H1 (cell line): ENCODE data around the gene AGPAT3. TPM values are rescaled to one million over a fixed set of nuclear protein-coding genes. Genes with fewer than 3 reads are reported as not detected.

Experiments used
- CTCF ChIA-PET: fragments of 300-600 bp; sonication (Branson Sonifier 250); formaldehyde crosslinking; loops from one replicate; lab custom pipeline; 2021; ENCODE audit not compliant: partially characterized antibody; lab: Charles Lee
- POLR2A ChIA-PET: fragments of 300-600 bp; sonication (Branson Sonifier 250); formaldehyde crosslinking; loops from one replicate; lab custom pipeline; 2021; ENCODE audit warnings: inconsistent platforms; ENCODE audit not compliant: partially characterized antibody; lab: Charles Lee
- DNase-seq, 2 experiments: peaks; one replicate each; pipeline versions ENCODE4 v3.0.0 to v3.0.0-alpha.2; 2010 to 2022; ENCODE audit warnings: low spot score in 2 of 2, low read depth in 1 of 2, mixed read lengths in 1 of 2
- FAIRE-seq: peaks from 2 replicates; lab custom pipeline; 2011; peaks lifted over from hg19 to GRCh38; lab: Jason Lieb, UNC
- H2AFZ ChIP-seq: 2 replicates; pipeline ENCODE4 v1.8.1; 2012; ENCODE audit warnings: low read length, inconsistent platforms
- H2AK5ac ChIP-seq: 2 replicates; pipeline ENCODE4 v1.6.1; 2013; ENCODE audit warnings: low read depth, low read length
- H2BK120ac ChIP-seq: replicated peaks from 2 replicates; pipeline ENCODE3; 2013; ENCODE audit warnings: low read depth, low read length, inconsistent platforms
- H2BK12ac ChIP-seq: 2 replicates; pipeline ENCODE4 v1.6.1; 2013; ENCODE audit warnings: low read depth, low read length
- H2BK15ac ChIP-seq: 2 replicates; pipeline ENCODE4 v1.6.1; 2013; ENCODE audit warnings: low read length
- H2BK20ac ChIP-seq: 2 replicates; pipeline ENCODE4 v1.6.1; 2013; ENCODE audit warnings: low read length
- H2BK5ac ChIP-seq: 2 replicates; pipeline ENCODE4 v1.6.1; 2013; ENCODE audit warnings: low read depth, low read length
- H3K14ac ChIP-seq: 2 replicates; pipeline ENCODE4 v1.6.1; 2013; ENCODE audit warnings: inconsistent platforms; ENCODE audit not compliant: insufficient read length
- H3K18ac ChIP-seq: 2 replicates; pipeline ENCODE4 v1.6.1; 2013; ENCODE audit warnings: low read length; ENCODE audit errors: extremely low read depth
- H3K23ac ChIP-seq: 2 replicates; pipeline ENCODE4 v1.6.1; 2013; ENCODE audit warnings: inconsistent platforms; ENCODE audit not compliant: insufficient read length
- H3K23me2 ChIP-seq: 2 replicates; pipeline ENCODE4 v1.6.1; 2013; ENCODE audit warnings: low read depth, low read length
- H3K27ac ChIP-seq: 2 replicates; pipeline ENCODE4 v1.6.1; 2011; ENCODE audit warnings: low read depth, low read length, inconsistent platforms
- H3K27me3 ChIP-seq, 4 experiments: replicated peaks in 1 of 4; 1 replicate in 1 of 4; 2 replicates in 3 of 4; pipeline versions ENCODE4 v1.6.1 to v1.8.1; 2011 to 2013; ENCODE audit warnings: low read length in 3 of 4, mild to moderate bottlenecking in 3 of 4, inconsistent platforms in 2 of 4, mixed read lengths in 2 of 4, moderate library complexity in 1 of 4; ENCODE audit not compliant: control insufficient read depth in 3 of 4, insufficient read depth in 3 of 4; ENCODE audit errors: extremely low read depth in 1 of 4
- H3K36me3 ChIP-seq, 4 experiments: 2 replicates each; pipeline versions ENCODE4 v1.6.1 to v1.8.1; 2011 to 2013; ENCODE audit warnings: mild to moderate bottlenecking in 4 of 4, low read length in 3 of 4, moderate library complexity in 2 of 4, control low read depth in 1 of 4, inconsistent platforms in 1 of 4; ENCODE audit not compliant: insufficient read depth in 4 of 4, control insufficient read depth in 2 of 4
- H3K4ac ChIP-seq: replicated peaks from 2 replicates; pipeline ENCODE3; 2013; ENCODE audit warnings: low read length, low read depth, mixed read lengths, inconsistent platforms; ENCODE audit not compliant: insufficient read length
- H3K4me1 ChIP-seq, 4 experiments: replicated peaks in 1 of 4; 1 replicate in 1 of 4; 2 replicates in 3 of 4; pipeline versions ENCODE4 v1.6.1 to v1.8.1; 2011 to 2013; ENCODE audit warnings: low read length in 3 of 4, inconsistent platforms in 2 of 4, mixed read lengths in 1 of 4; ENCODE audit not compliant: insufficient read depth in 4 of 4, control insufficient read depth in 3 of 4
- H3K4me2 ChIP-seq, 2 experiments: 2 replicates each; pipeline versions ENCODE4 v1.6.1 to v1.8.1; 2011 to 2013; ENCODE audit warnings: low read depth in 2 of 2, low read length in 2 of 2, control low read depth in 1 of 2, inconsistent platforms in 1 of 2, mild to moderate bottlenecking in 1 of 2; ENCODE audit not compliant: insufficient read depth in 1 of 2
- H3K4me3 ChIP-seq, 4 experiments: fragments of 200-600, 300-600 bp in 1 of 4; sonication (generic), shearing (Covaris generic), sonication (Bioruptor Twin) in 1 of 4; 2 replicates each; pipeline versions ENCODE4 v1.5.1 to v1.8.1; 2011 to 2016; ENCODE audit warnings: low read length in 4 of 4, low read depth in 3 of 4, control low read depth in 2 of 4, inconsistent platforms in 2 of 4, mild to moderate bottlenecking in 2 of 4, mixed read lengths in 1 of 4, moderate library complexity in 1 of 4; ENCODE audit not compliant: insufficient read depth in 2 of 4; ENCODE audit errors: extremely low read depth in 1 of 4
- H3K56ac ChIP-seq: replicated peaks from 2 replicates; pipeline ENCODE3; 2013; ENCODE audit warnings: low read depth, mild to moderate bottlenecking, mixed read lengths, low read length, inconsistent platforms; ENCODE audit not compliant: insufficient read length
- H3K79me1 ChIP-seq: 2 replicates; pipeline ENCODE4 v1.6.1; 2013; ENCODE audit warnings: low read depth, low read length, control low read depth
- H3K79me2 ChIP-seq, 2 experiments: 2 replicates each; pipeline versions ENCODE4 v1.6.1 to v1.8.1; 2012 to 2013; ENCODE audit warnings: low read length in 2 of 2, mild to moderate bottlenecking in 2 of 2, inconsistent platforms in 1 of 2; ENCODE audit not compliant: insufficient read depth in 2 of 2, control insufficient read depth in 1 of 2
- H3K9ac ChIP-seq, 4 experiments: replicated peaks in 1 of 4; 1 replicate in 1 of 4; 2 replicates in 3 of 4; pipeline versions ENCODE4 v1.6.1 to v1.8.1; 2011 to 2013; ENCODE audit warnings: low read depth in 3 of 4, low read length in 3 of 4, control low read depth in 2 of 4, mild to moderate bottlenecking in 2 of 4, moderate library complexity in 2 of 4, inconsistent platforms in 1 of 4; ENCODE audit errors: extremely low read depth in 1 of 4
- H3K9me3 ChIP-seq, 2 experiments: 2 replicates each; pipeline versions ENCODE4 v1.6.1 to v1.8.1; 2012 to 2013; ENCODE audit warnings: mild to moderate bottlenecking in 2 of 2, moderate library complexity in 2 of 2, control low read depth in 1 of 2, inconsistent platforms in 1 of 2, low read depth in 1 of 2, low read length in 1 of 2, mixed read lengths in 1 of 2; ENCODE audit not compliant: insufficient read depth in 2 of 2
- H4K20me1 ChIP-seq, 2 experiments: replicated peaks in 1 of 2; 2 replicates each; pipeline versions ENCODE3 to v1.8.1; 2011 to 2013; ENCODE audit warnings: inconsistent platforms in 2 of 2, low read length in 2 of 2, mild to moderate bottlenecking in 1 of 2; ENCODE audit not compliant: insufficient read depth in 2 of 2, control insufficient read depth in 1 of 2
- H4K5ac ChIP-seq: 2 replicates; pipeline ENCODE4 v1.6.1; 2013; ENCODE audit warnings: low read length, low read depth, mixed read lengths, inconsistent platforms; ENCODE audit not compliant: insufficient read length
- H4K8ac ChIP-seq: 2 replicates; pipeline ENCODE4 v1.8.0; 2013; ENCODE audit warnings: mild to moderate bottlenecking, moderate library complexity, low read length, inconsistent platforms; ENCODE audit not compliant: insufficient read depth; ENCODE audit errors: extremely low read depth
- H4K91ac ChIP-seq: replicated peaks from 2 replicates; pipeline ENCODE3; 2013; ENCODE audit warnings: low read length, mixed read lengths, inconsistent platforms; ENCODE audit not compliant: insufficient read length
- BACH1 ChIP-seq: IDR thresholded peaks from 2 replicates; pipeline ENCODE4 v1.6.1; 2012; ENCODE audit warnings: low read length, improper control_type of control experiment
- CBX8 ChIP-seq: fragments of 300-800, 300-1000 bp; sonication (generic); IDR thresholded peaks from 2 replicates; pipeline ENCODE4 v1.7.1; 2016; ENCODE audit warnings: low read depth, low read length, borderline replicate concordance
- CHD1 ChIP-seq: IDR thresholded peaks from 2 replicates; pipeline ENCODE4 v1.6.1; 2012; ENCODE audit warnings: low read depth, low read length, improper control_type of control experiment
- CHD2 ChIP-seq: IDR thresholded peaks from 2 replicates; pipeline ENCODE4 v1.6.1; 2012; ENCODE audit warnings: low read length, improper control_type of control experiment
- JUN ChIP-seq: IDR thresholded peaks from 2 replicates; pipeline ENCODE4 v1.6.1; 2011; ENCODE audit warnings: low read depth, mild to moderate bottlenecking, improper control_type of control experiment, low read length
- KDM4A ChIP-seq: IDR thresholded peaks from one replicate; pipeline ENCODE4 v1.7.1; 2012; ENCODE audit warnings: low read depth, mild to moderate bottlenecking, moderate library complexity, low read length, inconsistent platforms; ENCODE audit not compliant: severe bottlenecking
- MAFK ChIP-seq: IDR thresholded peaks from 2 replicates; pipeline ENCODE4 v1.6.1; 2012; ENCODE audit warnings: low read depth, mild to moderate bottlenecking, improper control_type of control experiment, low read length
- POLR2A ChIP-seq, 2 experiments: IDR thresholded peaks; 1 replicate in 1 of 2; 2 replicates in 1 of 2; pipeline ENCODE4 v1.6.1; 2011; ENCODE audit warnings: low read depth in 2 of 2, low read length in 2 of 2, mild to moderate bottlenecking in 2 of 2; ENCODE audit errors: control extremely low read depth in 1 of 2
- SIRT6 ChIP-seq: IDR thresholded peaks from one replicate; pipeline ENCODE4 v1.7.1; 2012; ENCODE audit warnings: low read length, inconsistent platforms
- SP1 ChIP-seq: IDR thresholded peaks from 2 replicates; pipeline ENCODE4 v1.6.1; 2011; ENCODE audit warnings: low read depth, low read length
- TAF7 ChIP-seq: optimal IDR thresholded peaks from 2 replicates; pipeline ENCODE3; 2011; ENCODE audit warnings: low read depth, mild to moderate bottlenecking, inconsistent platforms, low read length, moderate library complexity, borderline replicate concordance
- TCF12 ChIP-seq: IDR thresholded peaks from 2 replicates; pipeline ENCODE4 v1.6.1; 2011; ENCODE audit warnings: low read depth, mild to moderate bottlenecking, low read length
- TEAD4 ChIP-seq: IDR thresholded peaks from 2 replicates; pipeline ENCODE4 v1.6.1; 2012; ENCODE audit warnings: low read depth, low read length, inconsistent platforms, mixed read lengths
- WGBS, 2 experiments: shearing (Covaris generic) in 1 of 2; methylation state at CpG; one replicate each; pipeline versions ENCODE4 v1.1.6 to v1.1.7; 2013 to 2015; ENCODE audit warnings: low lambda C conversion rate in 2 of 2, mixed read lengths in 2 of 2, inconsistent platforms in 1 of 2, low coverage in 1 of 2, missing lambda C conversion rate in 1 of 2; ENCODE audit not compliant: insufficient replicate concordance in 2 of 2, insufficient coverage in 1 of 2, insufficient read length in 1 of 2; ENCODE audit errors: extremely low coverage in 1 of 2, missing lambda C conversion rate in 1 of 2; 5-methylcytosine and 5-hydroxymethylcytosine counted together
- polyA plus RNA-seq, 7 experiments: library from polyadenylated mRNA; depleted of rRNA in 3 of 7; stranded (reverse) in 5 of 7; unstranded in 2 of 7; fragments of >200 nt in 5 of 7; fragments of 200-250 nt in 2 of 7; gene quantifications; 1 replicate in 5 of 7; 2 replicates in 1 of 7; 4 replicates in 1 of 7; pipeline versions ENCODE4 v1.2.1 to v1.2.3, GENCODE V29; 2011 to 2013; ENCODE audit warnings: missing spikeins in 2 of 7, mixed read lengths in 2 of 7
- total RNA-seq: library from RNA; stranded (reverse); fragmentation: NEBNext Ultra II Directional; extraction: Animal tissue kit (Norgen Biotek cat#: 25700); gene quantifications from 2 replicates; pipeline ENCODE4 v1.2.1, GENCODE V29; 2021

AGPAT3 gene
- total and polyA plus RNA-seq, 2 of the 8 experiments (the other 6 are each of a cell fraction or from before 2014, with no cell fraction given), result 5.8 to 7.3 TPM

DNA sequence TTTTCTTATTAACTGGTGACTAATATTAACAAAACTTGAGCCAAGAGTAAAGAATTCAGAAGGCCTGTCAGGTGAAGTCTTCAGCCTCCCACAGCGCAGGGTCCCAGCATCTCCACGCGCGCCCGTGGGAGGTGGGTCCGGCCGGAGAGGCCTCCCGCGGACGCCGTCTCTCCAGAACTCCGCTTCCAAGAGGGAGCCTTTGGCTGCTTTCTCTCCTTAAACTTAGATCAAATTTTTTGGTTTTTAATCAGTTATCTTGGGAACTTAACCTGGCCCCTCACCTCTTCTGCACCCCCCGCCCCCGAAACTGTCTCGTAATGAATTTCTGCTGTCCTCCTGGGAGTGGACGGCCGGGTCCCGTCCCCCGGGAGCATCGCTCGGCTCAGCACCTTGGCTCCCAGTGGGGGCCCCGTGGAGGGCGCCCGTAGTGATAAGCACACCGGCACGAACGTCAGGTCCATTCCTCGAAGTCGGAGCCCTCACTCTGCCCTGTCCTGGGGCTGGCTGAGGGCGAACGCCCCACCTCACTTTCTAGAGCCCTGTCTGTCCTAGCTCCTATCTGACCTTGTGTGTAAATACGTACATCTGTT, 117.6 kb downstream of the AGPAT3 start:
- Histone ChIP-seq H3K9ac (no peak overlapping the region), H2BK12ac (no peak overlapping the region), H2BK5ac (no peak overlapping the region), H2AFZ (no peak overlapping the region), H3K23ac (no peak overlapping the region), H3K4me2 (no peak overlapping the region), H4K20me1 (no peaks in the 10 kb centered on the region), H3K9me3 (no peaks in the 10 kb centered on the region), H3K79me1 (no peaks in the 10 kb centered on the region), H3K14ac (no peak overlapping the region), H2BK120ac (no peak overlapping the region), H3K56ac (no peak overlapping the region), H3K4me1 (peaks cover 0 to 14% (median 11%) of the 10 kb centered on the region in 4 experiments; a peak in 6 of 7 replicates), H3K36me3 (no peaks in the 10 kb centered on the region), H3K23me2 (no peaks in the 10 kb centered on the region), H4K5ac (no peak overlapping the region), H3K79me2 (no peaks in the 10 kb centered on the region), H2BK15ac (no peak overlapping the region), H3K18ac (no peak overlapping the region), H2BK20ac (no peak overlapping the region), H3K4ac (no peak overlapping the region), H4K8ac (no peak overlapping the region), H2AK5ac (no peak overlapping the region), H4K91ac (no peak overlapping the region), H3K27me3 (no peaks in the 10 kb centered on the region), H3K27ac (no peak overlapping the region), H3K4me3 (no peak overlapping the region)
- FAIRE-seq (no peak), DNase-seq (no peak)
- WGBS, 2 experiments, result 94% methylated on average over 32 of the region's 32 CpGs; no CpG with 5 or more reads in 1 of the 2 experiments
- ChIA-PET CTCF (interaction anchor here (1.3 to 4.2 kb wide), 3 partner anchors 10 to 42 kb away, joined by 3 to 21 read pairs (median 3); no protein-coding TSS in a partner anchor), POLR2A (interaction anchor here (0.8 to 1.4 kb wide), 2 partner anchors 10 to 192 kb away, joined by 3 to 4 read pairs; no protein-coding TSS in a partner anchor)
- no peak for TF ChIP-seq CBX8
- TF ChIP-seq SIRT6, result no peak
- TF ChIP-seq POLR2A (IDR thresholded peaks at IDR 0.05; ENCODE audit: control extremely low read depth in 1 of 2, low read depth in 2 of 2, low read length in 2 of 2), result no peak
- TF ChIP-seq MAFK, result no peak
- no peak for TF ChIP-seq TEAD4
- TF ChIP-seq SP1, result no peak
- no peak for TF ChIP-seq CHD2
- no peak for TF ChIP-seq TAF7
- no peak for TF ChIP-seq TCF12
- no peak for TF ChIP-seq KDM4A
- TF ChIP-seq BACH1, result no peak
- no peak for TF ChIP-seq JUN
- TF ChIP-seq CHD1, result no peak
